Measurements from ENCODE around the gene PRIMPOL. TPM values are rescaled to one million over a fixed set of nuclear protein-coding genes. Genes with fewer than 3 reads are reported as not detected.

PRIMPOL gene
- total and polyA plus RNA-seq, 9 of the 15 experiments (the other 6 are each of a cell fraction or from before 2014, with no cell fraction given) = 11.0 to 32.0 (median 16.1) TPM

DNA sequence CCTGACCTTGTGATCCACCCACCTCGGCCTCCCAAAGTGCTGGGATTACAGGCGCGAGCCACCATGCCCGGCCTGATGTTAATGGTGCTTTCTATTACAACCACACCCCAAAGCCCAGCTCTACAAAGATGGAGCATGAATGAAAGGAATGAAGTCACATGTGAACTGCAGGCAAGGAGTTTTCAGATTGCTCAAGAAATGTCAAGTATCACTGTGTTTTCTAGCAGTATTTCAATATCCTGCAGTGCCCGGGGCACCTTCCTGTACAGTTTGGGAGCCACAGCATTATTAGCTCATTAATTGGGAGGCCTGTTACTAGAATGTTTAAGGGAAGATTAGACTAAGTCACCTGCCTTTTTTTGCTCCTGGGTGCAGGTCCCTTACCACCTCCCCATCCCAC lies 40.1 kb downstream of the PRIMPOL start:
- Histone ChIP-seq H3K27me3 (ENCODE audit: control insufficient read depth in 2 of 2, insufficient read depth in 2 of 2, low read length in 2 of 2) (no peaks in the 10 kb centered on the region), H3K4me3 (no peak overlapping the region), H3K9me1 (ENCODE audit: control insufficient read depth, insufficient read depth, low read length) (peaks cover 5% of the 10 kb centered on the region), H3K36me3 (ENCODE audit: control insufficient read depth, insufficient read depth, low read length) (peaks cover 23% of the 10 kb centered on the region), H3K9me3 (replicated peaks; ENCODE audit: control insufficient read depth, insufficient read depth, low read depth, low read length) (no peaks in the 10 kb centered on the region), H3K27ac (ENCODE audit: extremely low read depth, low read depth, low read length) (no peak overlapping the region), H3K79me2 (ENCODE audit: control insufficient read depth, insufficient read depth, low read length) (no peaks in the 10 kb centered on the region), H4K20me1 (replicated peaks; ENCODE audit: control insufficient read depth, insufficient read depth, low read length) (no peaks in the 10 kb centered on the region), H3K4me2 (ENCODE audit: insufficient read depth, low read length) (no peak overlapping the region), H2AFZ (ENCODE audit: low read depth, low read length) (no peak overlapping the region), H3K9ac (ENCODE audit: insufficient read depth in 1 of 2, low read depth in 2 of 2, low read length in 2 of 2) (no peak overlapping the region), H3K4me1 (replicated peaks in 1 of 2; ENCODE audit: control insufficient read depth in 2 of 2, insufficient read depth in 2 of 2, low read length in 2 of 2) (peaks cover 6 to 7% of the 10 kb centered on the region in 2 experiments; a peak in 3 of 5 replicates)
- ChIA-PET POLR2A (interaction anchor here (1.3 kb wide), 1 partner anchor 11 kb away, joined by 3 read pairs; no protein-coding TSS in a partner anchor), CTCF (ENCODE audit: low intra/inter-chr PET ratio) (no interaction called here)
- no peak for ATAC-seq
- TF ChIP-seq HBP1 (CRISPR knock-in tag; IDR thresholded peaks at IDR 0.05) (no peak), MEF2D (tag; conservative IDR thresholded peaks at IDR 0.05; ENCODE audit: low read depth) (no peak), KLF6 (CRISPR knock-in tag; IDR thresholded peaks at IDR 0.05; ENCODE audit: borderline replicate concordance) (no peak), BRD9 (IDR thresholded peaks at IDR 0.05; ENCODE audit: low read depth, partially characterized antibody) (no peak), TAL1 (IDR thresholded peaks at IDR 0.05) (no peak), ARID1B (IDR thresholded peaks at IDR 0.05) (no peak), ZBED1 (IDR thresholded peaks at IDR 0.05) (no peak), ZNF263 (CRISPR knock-in tag; IDR thresholded peaks at IDR 0.05; ENCODE audit: borderline replicate concordance) (no peak), NFRKB (IDR thresholded peaks at IDR 0.05; ENCODE audit: low read depth) (no peak), JUND (IDR thresholded peaks at IDR 0.05; ENCODE audit: borderline replicate concordance, low read depth, low read length) (no peak), JUND (tag; IDR thresholded peaks at IDR 0.05; ENCODE audit: borderline replicate concordance, low read depth, low read length) (no peak), MCM5 (IDR thresholded peaks at IDR 0.05; ENCODE audit: low read depth) (no peak), MAFG (tag; conservative IDR thresholded peaks at IDR 0.05) (no peak), ARID2 (IDR thresholded peaks at IDR 0.05) (no peak)
- TF ChIP-seq, protein P1, sequence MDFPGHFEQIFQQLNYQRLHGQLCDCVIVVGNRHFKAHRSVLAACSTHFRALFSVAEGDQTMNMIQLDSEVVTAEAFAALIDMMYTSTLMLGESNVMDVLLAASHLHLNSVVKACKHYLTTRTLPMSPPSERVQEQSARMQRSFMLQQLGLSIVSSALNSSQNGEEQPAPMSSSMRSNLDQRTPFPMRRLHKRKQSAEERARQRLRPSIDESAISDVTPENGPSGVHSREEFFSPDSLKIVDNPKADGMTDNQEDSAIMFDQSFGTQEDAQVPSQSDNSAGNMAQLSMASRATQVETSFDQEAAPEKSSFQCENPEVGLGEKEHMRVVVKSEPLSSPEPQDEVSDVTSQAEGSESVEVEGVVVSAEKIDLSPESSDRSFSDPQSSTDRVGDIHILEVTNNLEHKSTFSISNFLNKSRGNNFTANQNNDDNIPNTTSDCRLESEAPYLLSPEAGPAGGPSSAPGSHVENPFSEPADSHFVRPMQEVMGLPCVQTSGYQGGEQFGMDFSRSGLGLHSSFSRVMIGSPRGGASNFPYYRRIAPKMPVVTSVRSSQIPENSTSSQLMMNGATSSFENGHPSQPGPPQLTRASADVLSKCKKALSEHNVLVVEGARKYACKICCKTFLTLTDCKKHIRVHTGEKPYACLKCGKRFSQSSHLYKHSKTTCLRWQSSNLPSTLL (IDR thresholded peaks at IDR 0.05) = no peak
- BruUV-seq (replicated peaks) = no TSS peak
- DNase-seq (ENCODE audit: extremely low read depth in 1 of 4, low spot score in 3 of 4) = no peak
- in situ Hi-C loops (cut with MboI) (no loop called here), intact Hi-C loops (cut with micrococcal nuclease) (no loop called here)
- 57% methylated on average over 5 of the region's 5 CpGs for WGBS (ENCODE audit: insufficient coverage, low coverage, missing lambda C conversion rate)
- FAIRE-seq = no peak

All from K562 (cell line).